Kidney epithelial cell (primary cell): ENCODE results near the gene FALEC. TPM values are rescaled to one million over a fixed set of nuclear protein-coding genes. Genes with fewer than 3 reads are reported as not detected.

Experiments
- DNase-seq: peaks from one replicate; pipeline ENCODE4 v3.0.0-alpha.2; 2010; ENCODE audit warnings: low read depth
- H3K27me3 ChIP-seq: 2 replicates; pipeline ENCODE4 v1.6.0; 2011; ENCODE audit warnings: low read length; ENCODE audit not compliant: control insufficient read depth, insufficient read depth
- H3K36me3 ChIP-seq: 2 replicates; pipeline ENCODE4 v1.5.1; 2011; ENCODE audit warnings: low read length; ENCODE audit not compliant: control insufficient read depth, insufficient read depth
- H3K4me3 ChIP-seq: 2 replicates; pipeline ENCODE4 v1.5.1; 2011; ENCODE audit warnings: low read depth, mild to moderate bottlenecking, control low read depth, low read length
- total RNA-seq: library from RNA; depleted of rRNA; stranded (reverse); fragments of >200 nt; gene quantifications from 2 replicates; pipeline ENCODE4 v1.2.3, GENCODE V29; 2015
- TF ChIP-seq, protein P1 (sequence below): IDR thresholded peaks from 2 replicates; pipeline ENCODE4 v1.5.1; 2011; ENCODE audit warnings: mild to moderate bottlenecking, moderate library complexity, low read length, control low read depth, inconsistent platforms; ENCODE audit not compliant: insufficient read depth, poor library complexity, severe bottlenecking

Gene FALEC
- total RNA-seq, 1 donor from 2014 or later: not detected

GRCh38 chr1:150555971-150556865 is 40.7 kb downstream of the FALEC start:
- no peak for DNase-seq
- H3K36me3 ChIP-seq: no peaks in the 10 kb centered on the region

DNA sequence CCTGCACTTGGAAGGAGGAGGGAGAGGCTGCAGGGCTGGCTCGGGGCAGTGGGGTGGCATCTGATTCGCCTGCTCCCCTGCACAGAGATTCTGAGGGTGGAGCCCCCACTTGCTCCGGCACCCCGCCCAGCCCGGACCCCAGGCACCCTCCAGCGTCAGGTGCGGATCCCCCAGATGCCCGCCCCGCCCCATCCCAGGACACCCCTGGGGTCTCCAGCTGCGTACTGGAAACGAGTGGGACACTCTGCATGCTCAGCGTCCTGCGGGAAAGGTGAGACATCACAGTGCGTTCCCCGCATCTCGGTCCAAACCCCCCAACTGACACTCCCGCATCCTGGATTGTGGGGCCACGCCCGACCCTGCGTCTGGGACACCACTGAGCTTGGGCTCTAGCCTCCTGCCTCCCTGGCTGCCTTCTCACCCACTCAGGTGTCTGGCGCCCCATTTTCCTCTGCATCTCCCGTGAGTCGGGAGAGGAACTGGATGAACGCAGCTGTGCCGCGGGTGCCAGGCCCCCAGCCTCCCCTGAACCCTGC is 41.6 kb downstream of the FALEC start:
- DNase-seq: no peak
- Histone ChIP-seq H3K4me3 (no peak overlapping the region), H3K27me3 (no peaks in the 10 kb centered on the region), H3K36me3 (no peaks in the 10 kb centered on the region)
- TF ChIP-seq, protein P1, sequence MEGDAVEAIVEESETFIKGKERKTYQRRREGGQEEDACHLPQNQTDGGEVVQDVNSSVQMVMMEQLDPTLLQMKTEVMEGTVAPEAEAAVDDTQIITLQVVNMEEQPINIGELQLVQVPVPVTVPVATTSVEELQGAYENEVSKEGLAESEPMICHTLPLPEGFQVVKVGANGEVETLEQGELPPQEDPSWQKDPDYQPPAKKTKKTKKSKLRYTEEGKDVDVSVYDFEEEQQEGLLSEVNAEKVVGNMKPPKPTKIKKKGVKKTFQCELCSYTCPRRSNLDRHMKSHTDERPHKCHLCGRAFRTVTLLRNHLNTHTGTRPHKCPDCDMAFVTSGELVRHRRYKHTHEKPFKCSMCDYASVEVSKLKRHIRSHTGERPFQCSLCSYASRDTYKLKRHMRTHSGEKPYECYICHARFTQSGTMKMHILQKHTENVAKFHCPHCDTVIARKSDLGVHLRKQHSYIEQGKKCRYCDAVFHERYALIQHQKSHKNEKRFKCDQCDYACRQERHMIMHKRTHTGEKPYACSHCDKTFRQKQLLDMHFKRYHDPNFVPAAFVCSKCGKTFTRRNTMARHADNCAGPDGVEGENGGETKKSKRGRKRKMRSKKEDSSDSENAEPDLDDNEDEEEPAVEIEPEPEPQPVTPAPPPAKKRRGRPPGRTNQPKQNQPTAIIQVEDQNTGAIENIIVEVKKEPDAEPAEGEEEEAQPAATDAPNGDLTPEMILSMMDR: no peak

More at GRCh38 chr1:150555971-150556865, 40.7 kb downstream of the FALEC start:
- TF ChIP-seq, protein P1: no peak
- H3K27me3 ChIP-seq: no peaks in the 10 kb centered on the region
- no peak overlapping the region for H3K4me3 ChIP-seq

- no peaks in the 10 kb centered on the region for H3K27me3 ChIP-seq
- TF ChIP-seq, protein P1: no peak
- no peak overlapping the region for H3K4me3 ChIP-seq
Observed at GRCh38 chr1:150557813-150558212, 42.3 kb downstream of the FALEC start.

GRCh38 chr1:150558303-150558704 is 42.8 kb downstream of the FALEC start:
- H3K36me3 ChIP-seq: no peaks in the 10 kb centered on the region
- TF ChIP-seq, protein P1: no peak
- H3K27me3 ChIP-seq: no peaks in the 10 kb centered on the region
- no peak for DNase-seq
- no peak overlapping the region for H3K4me3 ChIP-seq

More at GRCh38 chr1:150557813-150558212, 42.3 kb downstream of the FALEC start:
- no peak for DNase-seq
- H3K36me3 ChIP-seq: no peaks in the 10 kb centered on the region

- H3K4me3 ChIP-seq: no peak overlapping the region
- H3K27me3 ChIP-seq: no peaks in the 10 kb centered on the region
- H3K36me3 ChIP-seq: no peaks in the 10 kb centered on the region
- DNase-seq: no peak
- TF ChIP-seq, protein P1: no peak
Observed at GRCh38 chr1:150558761-150559655, 43.5 kb downstream of the FALEC start.
